AG08395 (cell line): Measurements from ENCODE around the gene RPL32.
A peak's percentile ranks its signal among the peaks of the same experiment; 100 is the strongest.

Experiments used
- DNase-seq: peaks from one replicate; pipeline ENCODE4 v3.0.0; 2012; ENCODE audit warnings: mixed read lengths, low spot score

RPL32 gene

DNA sequence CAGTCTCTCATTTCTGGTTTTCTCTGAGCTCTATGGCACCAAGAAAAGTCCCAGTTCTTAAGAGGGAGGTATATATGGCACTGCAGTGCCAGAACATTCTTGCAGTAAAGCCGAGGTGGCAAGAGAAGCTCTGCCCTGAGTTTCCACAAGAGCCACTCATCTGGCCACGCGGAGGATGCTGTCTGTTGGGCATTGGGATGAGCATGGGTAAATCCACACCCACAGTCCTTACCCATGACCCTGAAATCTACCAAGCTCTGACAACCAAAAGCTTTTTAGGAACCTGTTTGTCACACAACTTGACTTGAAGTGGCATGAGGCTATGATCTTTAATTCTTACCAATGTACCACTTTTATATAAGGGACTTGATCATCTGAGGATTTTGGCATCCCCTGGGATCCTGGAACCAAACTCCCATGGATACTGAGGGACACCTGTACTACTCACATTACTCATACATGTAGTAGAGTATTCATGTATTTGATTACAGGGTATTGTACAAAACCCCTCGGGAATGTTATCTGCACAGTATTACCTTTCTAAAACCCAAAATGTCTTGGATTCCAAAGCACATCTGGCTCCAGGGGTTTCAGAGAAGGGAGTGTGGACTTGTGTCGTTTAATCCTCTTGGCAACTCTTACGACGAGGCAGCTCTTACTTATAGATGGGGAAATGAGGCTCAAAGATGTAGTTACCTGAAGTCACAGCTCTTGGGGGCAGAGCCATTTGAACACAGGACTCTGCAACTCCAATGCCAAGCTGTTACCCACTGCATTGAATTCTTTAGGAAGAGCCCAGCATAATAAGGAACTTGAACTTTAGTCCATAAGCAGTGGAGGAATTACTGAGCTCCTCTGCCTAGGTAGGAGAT, 8.8 kb downstream of the RPL32 start:
- no peak for DNase-seq

DNA sequence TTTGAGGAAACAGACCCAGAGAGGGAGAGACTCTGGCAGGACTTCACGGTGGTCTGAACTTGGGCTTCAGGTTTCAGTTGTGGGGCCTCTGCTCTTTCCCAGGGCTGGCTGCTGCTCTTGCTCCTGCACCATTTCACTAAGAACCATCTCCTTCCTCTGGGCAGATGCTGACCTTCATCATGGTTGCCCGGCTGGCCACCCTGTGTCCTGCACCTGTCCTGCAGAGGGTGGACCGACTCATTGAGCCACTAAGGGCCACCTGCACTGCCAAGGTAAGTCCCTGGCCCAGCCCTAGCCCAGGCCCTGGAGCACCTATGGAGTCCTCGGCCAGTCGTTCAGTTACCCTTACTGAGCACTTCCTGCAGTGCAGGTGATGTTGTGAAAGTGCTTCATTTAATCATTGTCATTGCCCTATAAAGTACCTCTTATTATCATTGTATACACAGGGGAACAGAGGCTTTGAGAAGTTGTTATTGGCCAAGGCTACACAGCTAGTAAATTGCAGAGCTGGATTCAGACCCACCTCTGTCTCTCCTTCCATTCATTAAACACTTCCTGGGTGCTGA, 10.0 kb downstream of the RPL32 start:
- DNase-seq = no peak

DNA sequence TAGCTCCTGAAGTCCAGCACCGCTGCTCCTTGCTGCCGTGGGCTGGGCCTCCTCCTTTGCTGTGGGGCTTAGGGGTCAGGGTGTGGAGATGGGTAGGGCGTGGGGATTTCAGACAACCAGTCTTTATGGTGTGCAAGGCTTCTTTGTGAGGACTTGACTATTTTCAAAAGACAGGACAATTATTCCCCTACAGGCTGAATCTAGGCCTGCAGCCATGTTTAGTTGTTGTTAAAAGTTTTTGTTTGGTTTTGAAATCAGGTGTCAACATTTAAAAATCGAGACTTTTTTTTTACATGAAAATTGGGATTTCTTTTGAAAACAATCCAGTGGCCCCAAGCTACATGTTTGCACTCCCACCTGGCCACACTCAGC, 10.6 kb downstream of the RPL32 start:
- DNase-seq = no peak

DNA sequence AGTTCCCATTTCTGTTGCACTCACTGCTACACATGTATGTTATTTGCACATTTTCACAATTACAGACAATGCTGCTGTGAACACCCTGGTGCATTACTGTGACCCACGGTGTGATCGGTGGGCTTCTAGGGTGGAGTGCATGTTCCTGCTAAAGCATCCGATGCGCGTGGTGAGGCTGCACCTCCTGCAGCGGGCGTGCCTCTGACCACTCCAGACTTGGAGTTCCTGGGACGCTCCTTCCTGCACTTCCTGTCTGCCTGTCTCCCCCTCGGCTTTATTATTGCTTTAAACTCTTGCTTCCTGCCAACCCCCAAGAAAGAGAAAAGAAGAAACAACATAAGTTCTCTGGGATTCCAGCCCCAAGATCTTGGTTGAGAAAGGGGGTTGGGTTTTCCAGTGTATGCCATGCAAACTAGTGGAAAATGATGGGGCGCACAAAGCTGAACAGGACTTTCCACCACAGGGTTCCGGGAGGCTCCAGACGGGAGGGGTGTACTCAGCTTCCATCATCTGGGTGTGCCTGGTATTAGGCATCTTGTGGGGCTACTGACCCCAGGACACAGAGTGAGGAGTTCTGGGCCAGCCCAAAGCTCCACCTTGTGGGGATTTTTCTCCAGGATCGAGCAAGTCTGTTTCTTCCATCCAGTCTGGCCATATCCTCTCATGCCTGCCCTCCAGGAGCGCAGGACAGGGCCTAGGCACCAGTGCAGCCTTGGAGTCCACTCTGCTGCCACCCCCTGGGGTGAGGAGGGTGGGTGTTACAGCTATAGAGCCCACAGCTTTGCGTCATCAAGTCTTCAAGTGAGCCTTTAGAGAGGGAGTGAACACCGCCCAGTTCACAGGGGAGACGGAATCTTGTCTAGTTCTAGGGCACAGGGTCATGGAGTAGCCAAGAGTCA, 11.2 kb downstream of the RPL32 start:
- DNase-seq = no peak

DNA sequence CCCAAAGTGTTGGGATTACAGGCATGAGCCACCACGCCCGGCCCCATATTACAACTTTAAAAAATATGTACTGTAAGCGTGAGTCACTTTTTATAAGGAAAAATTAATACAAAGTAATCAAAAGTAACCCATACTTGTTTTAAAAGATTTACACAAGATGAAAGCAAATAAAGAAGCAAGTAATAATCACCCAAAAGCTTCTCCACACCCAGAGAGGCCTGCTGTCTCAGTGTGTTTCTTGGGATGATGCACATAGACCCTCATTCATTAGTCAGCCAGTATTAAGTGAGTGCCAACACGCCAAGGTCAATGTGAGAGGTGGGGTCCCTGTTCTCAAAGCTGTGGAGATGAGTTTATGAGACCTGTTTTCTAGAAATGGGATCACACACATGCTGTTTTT, 12.0 kb downstream of the RPL32 start:
- no peak for DNase-seq

DNA sequence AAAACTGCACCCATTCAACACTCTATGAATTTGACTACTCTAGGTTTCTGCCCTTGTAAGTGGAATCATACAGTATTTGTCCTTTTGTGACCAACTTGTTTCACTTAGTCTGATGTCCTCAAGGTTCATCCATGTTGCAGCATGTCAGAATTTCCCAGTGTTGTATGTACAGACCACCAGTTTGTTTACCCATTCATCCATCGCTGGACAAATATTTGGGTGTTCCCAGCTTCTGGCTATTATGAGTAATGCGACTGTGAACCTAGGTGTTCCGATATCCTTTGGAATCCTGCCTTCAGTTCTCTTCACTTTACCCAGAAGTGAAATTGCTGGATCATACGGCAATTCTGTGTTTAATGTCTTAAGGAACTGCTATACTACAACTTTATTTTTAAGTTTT, 12.6 kb downstream of the RPL32 start:
- DNase-seq = no peak

DNA sequence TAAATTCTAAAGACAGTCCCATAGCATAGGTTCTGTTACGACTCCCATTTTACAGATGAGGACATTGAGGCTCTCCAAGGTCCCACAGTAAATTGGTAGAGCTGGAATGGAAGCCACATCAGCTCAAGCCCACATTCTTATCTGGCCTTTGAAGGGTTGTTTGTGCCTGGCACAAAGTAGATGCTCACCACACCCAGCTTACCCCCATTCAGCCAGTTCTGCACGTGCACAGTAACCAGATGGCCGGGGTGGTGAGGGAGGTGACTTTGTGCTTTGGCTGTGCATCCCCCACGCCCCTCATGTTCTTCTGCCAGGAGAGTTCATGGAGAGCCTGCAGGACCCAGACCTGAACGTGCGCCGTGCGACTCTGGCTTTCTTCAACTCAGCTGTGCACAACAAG, 16.2 kb downstream of the RPL32 start:
- no peak for DNase-seq

DNA sequence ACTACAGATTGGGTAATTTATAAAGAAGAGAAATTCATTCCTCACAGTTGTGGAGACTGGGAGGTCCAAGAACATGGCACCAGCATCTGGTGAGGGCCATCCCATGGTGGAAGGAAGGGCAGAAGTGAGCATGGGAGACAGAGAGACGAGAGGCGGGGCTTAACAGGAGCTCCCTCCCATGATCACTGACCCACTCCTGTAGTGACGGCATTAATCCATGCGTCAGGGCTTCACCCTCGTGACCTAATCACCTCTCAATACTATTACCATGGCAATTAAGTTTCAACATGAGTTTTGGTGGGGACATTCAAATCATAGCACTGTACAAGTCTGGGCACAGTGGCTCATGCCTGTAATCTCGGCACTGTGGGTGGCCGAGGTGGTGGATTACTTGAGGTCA, 17.1 kb downstream of the RPL32 start:
- no peak for DNase-seq

DNA sequence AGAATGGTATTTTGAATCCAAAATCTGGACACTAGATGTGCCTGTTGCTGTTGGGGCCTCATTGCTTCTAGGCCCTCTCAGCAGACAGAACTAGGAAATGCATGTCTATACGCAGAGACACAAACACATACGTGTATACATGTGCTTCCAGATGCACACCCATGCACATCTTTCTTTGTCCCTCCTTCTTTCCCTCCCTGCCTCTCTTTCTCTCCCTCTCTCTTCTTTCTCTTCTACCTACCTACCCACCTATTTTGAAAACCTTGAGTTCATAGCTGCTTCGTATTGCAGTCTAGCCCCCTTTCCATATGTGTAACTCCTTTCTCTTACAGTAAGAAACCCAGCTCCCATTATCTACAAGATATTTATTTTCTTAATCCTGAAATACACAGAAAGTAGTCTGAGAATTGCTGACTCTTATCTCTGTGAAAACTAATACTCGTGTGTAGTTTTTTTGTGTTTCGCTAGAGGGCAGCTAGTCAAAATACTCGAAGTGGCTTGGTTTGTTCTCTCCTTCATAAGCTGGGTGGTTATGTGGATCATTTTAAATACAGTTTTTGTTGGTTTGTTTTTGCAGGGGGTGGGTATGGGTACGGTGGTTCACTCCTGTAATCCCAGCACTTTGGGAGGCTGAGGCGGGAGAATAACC, 18.5 kb downstream of the RPL32 start:
- peak; percentile 17 for DNase-seq

DNA sequence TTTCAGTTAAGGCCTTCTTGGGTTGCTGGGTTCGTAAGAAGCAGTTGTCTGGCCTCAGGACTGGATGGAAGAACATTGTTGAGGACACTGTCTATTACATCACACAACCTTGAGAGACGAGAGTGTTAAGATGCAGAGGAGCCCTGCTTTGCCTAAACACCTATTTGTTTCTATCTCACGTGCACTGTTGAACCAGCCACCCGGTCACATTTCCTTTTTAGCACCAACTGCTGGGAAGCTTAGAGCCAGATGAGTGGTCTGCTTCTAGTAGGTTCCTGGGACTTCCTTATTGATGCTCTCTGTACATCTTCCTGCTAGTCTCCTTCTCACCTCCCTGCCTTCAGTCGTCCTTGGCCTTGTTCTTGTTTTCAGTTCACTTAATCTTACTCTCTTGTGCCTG, 22.6 kb downstream of the RPL32 start:
- DNase-seq = no peak

DNA sequence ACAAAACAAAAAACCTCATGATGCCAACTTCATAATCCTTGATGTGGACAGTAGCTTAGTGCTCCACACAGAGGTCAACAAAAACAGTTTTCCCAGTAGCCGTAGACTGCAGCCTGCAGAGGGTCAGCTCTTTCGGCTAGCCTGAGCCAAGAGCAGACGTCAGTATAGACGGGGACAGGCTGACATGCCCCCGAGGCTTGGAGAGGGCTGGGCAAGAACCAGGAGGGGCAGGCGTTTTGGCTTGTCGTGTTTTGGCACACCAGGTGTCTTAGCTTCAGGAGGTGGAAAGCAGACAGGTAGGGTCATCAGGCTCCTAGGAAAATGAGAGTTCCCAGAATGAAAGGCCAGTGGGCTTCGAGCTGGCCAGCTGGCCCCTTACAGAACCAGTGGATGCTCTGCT, 23.1 kb downstream of the RPL32 start:
- DNase-seq = no peak

DNA sequence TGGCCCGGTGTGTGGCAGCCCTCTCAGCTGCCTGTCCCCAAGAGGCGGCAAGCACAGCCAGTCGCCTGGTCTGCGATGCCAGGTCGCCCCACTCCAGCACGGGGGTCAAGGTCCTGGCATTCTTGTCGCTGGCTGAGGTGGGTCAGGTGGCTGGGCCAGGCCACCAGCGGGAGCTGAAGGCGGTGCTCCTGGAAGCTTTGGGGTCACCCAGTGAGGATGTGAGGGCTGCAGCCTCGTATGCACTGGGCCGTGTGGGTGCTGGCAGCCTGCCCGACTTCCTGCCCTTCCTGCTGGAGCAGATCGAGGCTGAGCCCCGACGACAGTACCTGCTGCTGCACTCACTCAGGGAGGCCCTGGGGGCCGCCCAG, 24.0 kb downstream of the RPL32 start:
- DNase-seq = no peak

DNA sequence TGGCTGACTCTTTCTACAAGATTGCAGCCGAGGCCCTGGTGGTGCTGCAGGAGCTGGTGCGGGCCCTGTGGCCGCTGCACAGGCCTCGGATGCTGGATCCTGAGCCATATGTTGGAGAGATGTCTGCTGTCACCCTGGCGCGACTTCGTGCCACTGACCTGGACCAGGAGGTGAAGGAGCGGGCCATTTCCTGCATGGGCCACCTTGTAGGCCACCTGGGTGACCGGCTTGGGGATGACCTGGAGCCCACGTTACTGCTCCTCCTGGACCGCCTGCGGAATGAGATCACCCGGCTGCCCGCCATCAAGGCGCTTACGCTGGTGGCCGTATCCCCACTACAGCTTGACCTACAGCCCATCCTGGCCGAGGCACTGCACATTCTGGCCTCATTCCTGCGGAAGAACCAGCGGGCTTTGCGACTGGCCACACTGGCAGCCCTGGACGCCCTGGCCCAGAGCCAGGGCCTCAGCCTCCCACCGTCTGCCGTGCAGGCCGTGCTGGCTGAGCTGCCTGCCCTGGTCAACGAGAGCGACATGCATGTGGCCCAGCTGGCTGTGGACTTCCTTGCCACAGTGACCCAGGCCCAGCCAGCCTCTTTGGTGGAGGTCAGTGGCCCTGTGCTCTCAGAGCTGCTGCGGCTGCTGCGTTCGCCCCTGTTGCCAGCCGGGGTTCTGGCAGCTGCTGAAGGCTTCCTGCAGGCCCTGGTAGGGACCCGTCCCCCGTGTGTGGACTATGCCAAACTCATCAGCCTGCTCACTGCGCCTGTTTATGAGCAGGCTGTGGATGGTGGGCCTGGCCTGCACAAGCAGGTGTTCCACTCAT, 24.6 kb downstream of the RPL32 start:
- no peak for DNase-seq

DNA sequence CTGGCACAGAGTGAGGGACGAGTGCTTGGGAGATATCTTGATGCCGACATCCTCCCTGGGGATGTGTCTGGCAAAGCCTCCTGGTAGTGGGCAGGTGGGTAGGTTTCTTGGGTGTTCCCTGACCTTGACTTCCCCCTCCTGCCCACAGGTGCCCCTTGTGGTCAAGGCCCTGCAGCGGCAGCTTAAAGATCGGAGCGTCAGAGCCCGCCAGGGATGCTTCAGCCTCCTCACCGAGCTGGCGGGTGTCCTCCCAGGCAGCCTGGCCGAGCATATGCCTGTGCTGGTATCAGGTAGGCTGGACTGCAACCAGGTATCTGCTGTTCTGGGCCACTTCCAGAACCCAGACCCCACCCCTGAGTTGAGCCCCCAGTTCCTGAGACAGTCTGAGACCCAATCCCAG, 25.6 kb downstream of the RPL32 start:
- DNase-seq = no peak

DNA sequence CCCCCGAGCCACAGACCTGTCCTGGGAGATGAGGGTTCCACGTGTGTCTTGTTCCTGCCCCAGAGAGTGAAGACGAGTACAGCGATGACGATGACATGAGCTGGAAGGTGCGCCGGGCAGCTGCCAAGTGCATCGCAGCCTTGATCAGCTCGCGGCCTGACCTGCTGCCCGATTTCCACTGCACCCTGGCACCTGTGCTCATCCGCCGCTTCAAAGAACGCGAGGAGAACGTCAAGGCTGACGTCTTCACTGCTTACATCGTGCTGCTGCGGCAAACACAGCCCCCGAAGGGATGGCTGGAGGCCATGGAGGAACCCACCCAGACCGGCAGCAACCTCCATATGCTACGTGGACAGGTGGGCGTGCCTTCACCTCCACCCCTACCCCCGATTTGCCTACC, 26.3 kb downstream of the RPL32 start:
- no peak for DNase-seq

DNA sequence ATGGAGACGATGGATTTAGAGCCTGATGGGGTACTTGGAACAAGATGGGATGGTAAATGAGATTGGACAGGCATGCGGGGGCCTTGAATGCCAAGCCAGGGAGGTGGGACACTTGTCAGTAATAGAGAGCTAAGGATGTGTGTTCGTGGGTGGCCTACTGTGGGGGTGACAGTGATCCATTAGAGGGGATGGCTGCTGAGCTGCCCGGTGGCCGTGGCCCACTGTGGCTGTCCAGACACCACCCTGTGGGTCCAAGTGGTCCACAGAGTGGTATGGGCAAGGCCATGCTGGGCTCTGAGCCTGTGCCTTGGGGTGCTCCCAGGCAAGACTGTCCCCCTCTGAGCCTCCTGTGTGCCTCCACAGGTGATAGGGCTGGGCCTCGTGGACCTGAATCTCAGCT, 27.4 kb downstream of the RPL32 start:
- DNase-seq = no peak

DNA sequence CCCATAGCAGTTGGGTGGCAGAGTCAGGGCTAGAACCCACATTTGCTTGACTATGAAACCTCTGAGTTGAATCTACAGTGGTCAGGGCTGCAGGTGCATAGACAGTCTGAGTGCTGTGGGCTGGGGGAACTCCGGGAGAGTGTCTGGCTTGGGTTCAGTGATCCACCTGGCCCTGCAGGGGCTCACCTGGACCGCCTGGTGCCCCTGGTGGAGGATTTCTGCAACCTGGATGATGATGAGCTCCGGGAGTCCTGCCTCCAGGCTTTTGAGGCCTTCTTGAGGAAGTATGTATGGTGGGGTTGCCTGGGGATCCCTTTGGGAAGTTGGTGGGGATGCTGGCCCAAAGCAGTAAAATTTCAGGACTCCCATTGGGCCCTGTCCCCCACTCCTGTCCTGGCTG, 28.6 kb downstream of the RPL32 start:
- DNase-seq = no peak

DNA sequence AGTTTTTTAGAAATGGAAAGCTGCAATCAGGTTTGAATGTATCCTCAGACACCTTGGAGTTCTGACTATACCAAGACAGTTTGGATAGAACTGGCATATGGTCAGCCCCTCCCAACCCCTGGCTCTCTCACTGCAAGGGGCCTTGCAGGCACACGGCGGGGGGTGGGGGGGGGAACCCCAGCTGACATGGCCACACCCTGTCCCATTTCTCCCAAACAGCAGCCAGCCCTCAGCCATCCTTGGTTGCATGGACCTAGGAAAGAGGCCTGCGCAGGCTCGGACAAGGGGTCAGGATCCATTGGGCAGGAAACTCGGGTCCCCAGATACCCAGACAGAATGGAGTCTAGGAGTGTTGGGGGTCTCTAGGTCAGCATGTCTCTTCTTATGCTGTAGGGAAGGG, 30.4 kb downstream of the RPL32 start:
- DNase-seq = no peak

DNA sequence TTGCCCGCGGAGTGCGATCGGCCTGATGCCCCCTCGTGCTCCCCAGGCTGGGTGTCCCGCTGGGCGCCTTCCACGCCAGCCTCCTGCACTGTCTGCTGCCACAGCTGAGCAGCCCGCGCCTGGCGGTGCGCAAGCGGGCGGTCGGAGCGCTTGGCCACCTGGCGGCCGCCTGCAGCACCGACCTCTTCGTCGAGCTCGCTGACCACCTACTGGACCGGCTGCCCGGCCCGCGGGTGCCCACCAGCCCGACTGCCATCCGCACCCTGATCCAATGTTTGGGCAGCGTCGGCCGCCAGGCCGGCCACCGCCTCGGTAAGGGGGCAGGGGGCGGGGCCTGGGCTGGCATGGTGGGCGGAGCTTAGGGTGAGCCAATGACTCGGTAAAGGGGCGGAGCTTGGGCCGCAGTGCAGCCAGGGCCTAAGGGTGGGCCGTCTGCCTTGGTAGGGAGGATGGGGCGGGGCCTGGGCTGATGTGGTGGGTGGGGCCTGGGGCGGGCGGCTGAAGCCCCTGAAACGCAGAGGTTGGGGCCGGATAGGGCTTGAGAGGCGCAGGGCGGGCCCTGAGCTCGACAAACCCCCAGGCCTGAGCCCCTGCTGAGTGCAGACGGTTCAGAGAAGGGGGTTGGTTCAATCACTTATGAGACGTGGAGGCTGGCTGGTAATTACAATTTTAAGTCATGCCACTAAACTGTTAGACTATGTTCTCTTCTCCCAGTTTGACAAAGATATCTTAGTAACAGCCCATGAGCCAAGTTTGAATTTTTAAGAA, 31.2 kb downstream of the RPL32 start:
- DNase-seq = peak; percentile 99

DNA sequence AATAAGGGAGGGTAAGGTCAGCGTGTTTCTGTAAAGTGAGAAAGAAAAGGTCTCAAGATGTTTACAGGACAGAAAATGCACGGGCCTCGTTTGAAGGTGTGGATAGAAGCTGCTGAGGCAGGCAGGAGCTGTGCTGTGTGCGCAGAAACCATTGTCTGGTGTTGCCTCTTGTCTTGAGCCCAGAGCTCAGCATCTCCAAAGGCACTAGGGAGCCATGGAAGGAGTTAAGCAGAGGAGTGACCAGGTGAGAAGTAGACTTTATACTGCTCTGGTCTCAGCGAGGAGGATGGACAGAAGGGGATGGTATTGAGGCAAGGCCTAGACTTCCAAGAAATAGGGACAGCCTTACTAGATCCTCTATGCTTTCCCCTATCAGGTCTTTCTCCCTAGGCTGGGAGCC, 31.9 kb downstream of the RPL32 start:
- DNase-seq = no peak

DNA sequence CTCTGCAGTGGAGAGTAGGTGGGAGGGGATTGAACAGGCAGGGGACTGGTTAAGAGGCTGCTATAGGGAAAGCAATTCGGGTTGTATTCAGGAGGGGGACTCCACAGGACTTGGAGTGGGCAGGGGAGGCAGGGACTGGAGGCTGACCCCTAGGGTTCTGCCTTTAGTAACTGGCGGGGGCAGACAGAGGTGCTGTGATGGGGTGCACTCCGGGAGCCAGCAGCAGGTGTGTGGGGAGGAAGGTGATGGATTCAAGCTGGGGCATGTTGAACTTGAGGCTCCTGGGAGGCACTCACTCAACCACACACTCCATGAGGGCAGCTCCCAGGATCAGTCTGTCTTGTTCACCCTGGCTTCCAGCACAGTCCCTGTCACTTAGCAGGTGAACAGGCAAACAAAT, 32.4 kb downstream of the RPL32 start:
- DNase-seq = no peak
